Testis (tissue), 2 donors: ENCODE measurements around the gene SLC28A2.

Experiments
- CTCF ChIP-seq, 3 experiments: fragments of 450-650 bp in 2 of 3; fragments of 200-600 bp in 1 of 3; sonication (generic) in 1 of 3; IDR thresholded peaks; one replicate each; pipeline ENCODE4 v1.5.1; 2016 to 2019; ENCODE audit warnings: antibody characterized with exemption in 3 of 3, mild to moderate bottlenecking in 2 of 3, moderate library complexity in 1 of 3
- POLR2A ChIP-seq: fragments of 450-650 bp; IDR thresholded peaks from one replicate; pipeline ENCODE4 v1.6.1; 2017; ENCODE audit warnings: antibody characterized with exemption, mild to moderate bottlenecking, moderate library complexity

GRCh38 chr15:45262906-45263461 lies 10.9 kb downstream of the SLC28A2 start:
- TF ChIP-seq CTCF (IDR thresholded peaks at IDR 0.05) (no peak), POLR2A (no peak)
